ENCODE measurements around the gene NTM.
"Not testable (repeated sequence)": the region's sequence is repeated elsewhere in the genome, so short reads cannot be mapped to it uniquely, and the experiment has no call there.

NTM gene

GRCh38 chr11:131422029-131422428, 51.6 kb downstream of the NTM start:
- DNase-seq (ENCODE audit: low read depth) = no peak

GRCh38 chr11:131422496-131422895, 52.1 kb downstream of the NTM start:
- DNase-seq (ENCODE audit: low read depth) = no peak

- no peak for DNase-seq (ENCODE audit: low read depth)
These were observed 53.3 kb downstream of the NTM start for GRCh38 chr11:131423688-131424087.

- DNase-seq (ENCODE audit: low read depth) = not testable (repeated sequence)
These were observed 54.0 kb downstream of the NTM start for GRCh38 chr11:131424257-131424876.

- DNase-seq (ENCODE audit: low read depth) = no peak
These were observed 54.9 kb downstream of the NTM start for GRCh38 chr11:131425285-131425684.

- DNase-seq (ENCODE audit: low read depth) = no peak
These were observed 58.4 kb downstream of the NTM start for GRCh38 chr11:131428853-131429252.

GRCh38 chr11:131430473-131431208, 60.2 kb downstream of the NTM start:
- DNase-seq (ENCODE audit: low read depth) = no peak

GRCh38 chr11:131441051-131441810, 70.8 kb downstream of the NTM start:
- DNase-seq (ENCODE audit: low read depth) = no peak

GRCh38 chr11:131446590-131447275, 76.3 kb downstream of the NTM start:
- no peak for DNase-seq (ENCODE audit: low read depth)

- no peak for DNase-seq (ENCODE audit: low read depth)
These were observed 76.9 kb downstream of the NTM start for GRCh38 chr11:131447277-131447815.

- no peak for DNase-seq (ENCODE audit: low read depth)
These were observed 77.5 kb downstream of the NTM start for GRCh38 chr11:131447898-131448297.

GRCh38 chr11:131449036-131450019, 78.9 kb downstream of the NTM start:
- no peak for DNase-seq (ENCODE audit: low read depth)

GRCh38 chr11:131454490-131454889, 84.1 kb downstream of the NTM start:
- no peak for DNase-seq (ENCODE audit: low read depth)

- no peak for DNase-seq (ENCODE audit: low read depth)
These were observed 84.6 kb downstream of the NTM start for GRCh38 chr11:131454989-131455388.

GRCh38 chr11:131455843-131456704, 85.7 kb downstream of the NTM start:
- DNase-seq (ENCODE audit: low read depth) = no peak

- no peak for DNase-seq (ENCODE audit: low read depth)
These were observed 86.7 kb downstream of the NTM start for GRCh38 chr11:131457163-131457562.

- no peak for DNase-seq (ENCODE audit: low read depth)
These were observed 88.0 kb downstream of the NTM start for GRCh38 chr11:131458421-131458820.

- no peak for DNase-seq (ENCODE audit: low read depth)
These were observed 90.5 kb downstream of the NTM start for GRCh38 chr11:131460931-131461330.

- no peak for DNase-seq (ENCODE audit: low read depth)
These were observed 92.2 kb downstream of the NTM start for GRCh38 chr11:131462622-131463021.

GRCh38 chr11:131463162-131463561, 92.7 kb downstream of the NTM start:
- no peak for DNase-seq (ENCODE audit: low read depth)

Data from amniotic epithelial cell (primary cell).